K562 (cell line): Measurements from ENCODE around the gene PLEKHM2. TPM values are rescaled to one million over a fixed set of nuclear protein-coding genes. Genes with fewer than 3 reads are reported as not detected.

Experiments
- ATAC-seq: fragments of 200-7000 bp; cut with Tn5 transposase; 3 replicates; pipeline ENCODE4 v1.9.1; 2020; ENCODE audit warnings: moderate library complexity
- BruUV-seq: library from RNA; stranded (reverse); fragments of 400-500 nt; replicated peaks from 2 replicates; lab custom pipeline; 2021; lab: Mats Ljungman, UMichigan
- CTCF ChIA-PET: fragments of 300-600 bp; formaldehyde crosslinking; extraction: SDS; loops from one replicate; lab custom pipeline; 2021; ENCODE audit warnings: low intra/inter-chr PET ratio; lab: Yijun Ruan, JAX
- POLR2A ChIA-PET: fragments of 300-600, 350-650 bp; sonication (Branson Sonifier 250); formaldehyde crosslinking; extraction: SDS; loops from one replicate; lab custom pipeline; 2021; ENCODE audit warnings: antibody characterized with exemption, inconsistent platforms; lab: Yijun Ruan, JAX
- DNase-seq, 4 experiments: peaks; one replicate each; pipeline versions ENCODE4 v3.0.0 to v3.0.0-alpha.2; 2011 to 2018; ENCODE audit warnings: low spot score in 3 of 4, mixed read lengths in 3 of 4; ENCODE audit errors: extremely low read depth in 1 of 4
- FAIRE-seq: peaks from 2 replicates; lab custom pipeline; 2011; peaks lifted over from hg19 to GRCh38; lab: Jason Lieb, UNC
- H2AFZ ChIP-seq: 2 replicates; pipeline ENCODE4 v1.6.0; 2011; ENCODE audit warnings: low read depth, low read length, control low read depth, inconsistent platforms
- H3K27ac ChIP-seq: fragments of 200-600 bp; 3 replicates; pipeline ENCODE4 v1.8.0; 2011; ENCODE audit warnings: low read depth, mild to moderate bottlenecking, control low read depth, inconsistent platforms, low read length, moderate library complexity, mixed read lengths; ENCODE audit errors: extremely low read depth
- H3K27me3 ChIP-seq, 2 experiments: fragments of 300-600 bp in 1 of 2; 2 replicates in 1 of 2; 3 replicates in 1 of 2; pipeline versions ENCODE4 v1.6.0 to v1.8.0; 2011; ENCODE audit warnings: inconsistent platforms in 2 of 2, low read length in 2 of 2, mild to moderate bottlenecking in 1 of 2, mixed read lengths in 1 of 2, moderate library complexity in 1 of 2; ENCODE audit not compliant: control insufficient read depth in 2 of 2, insufficient read depth in 2 of 2
- H3K36me3 ChIP-seq: fragments of 300-600 bp; 3 replicates; pipeline ENCODE4 v1.8.0; 2011; ENCODE audit warnings: mild to moderate bottlenecking, low read length, inconsistent platforms; ENCODE audit not compliant: control insufficient read depth, insufficient read depth
- H3K4me1 ChIP-seq, 2 experiments: fragments of 200-600 bp in 1 of 2; replicated peaks in 1 of 2; 2 replicates in 1 of 2; 3 replicates in 1 of 2; pipeline versions ENCODE4 v1.5.1 to v1.8.0; 2011; ENCODE audit warnings: inconsistent platforms in 2 of 2, low read length in 2 of 2, mild to moderate bottlenecking in 1 of 2, mixed read lengths in 1 of 2, moderate library complexity in 1 of 2; ENCODE audit not compliant: control insufficient read depth in 2 of 2, insufficient read depth in 2 of 2
- H3K4me2 ChIP-seq: 2 replicates; pipeline ENCODE4 v1.6.1; 2011; ENCODE audit warnings: low read length, control low read depth, inconsistent platforms, mixed read lengths; ENCODE audit not compliant: insufficient read depth
- H3K4me3 ChIP-seq: fragments of 200-600 bp; sonication (generic), shearing (Covaris generic); 2 replicates; pipeline ENCODE4 v1.5.1; 2016; ENCODE audit warnings: control low read depth, inconsistent platforms
- H3K79me2 ChIP-seq: fragments of 200-600 bp; 3 replicates; pipeline ENCODE4 v1.8.0; 2011; ENCODE audit warnings: low read length, inconsistent platforms; ENCODE audit not compliant: control insufficient read depth, insufficient read depth
- H3K9ac ChIP-seq, 2 experiments: 2 replicates each; pipeline versions ENCODE4 v1.6.0 to v1.6.1; 2011; ENCODE audit warnings: low read depth in 2 of 2, low read length in 2 of 2, control low read depth in 1 of 2, inconsistent platforms in 1 of 2, mild to moderate bottlenecking in 1 of 2, mixed read lengths in 1 of 2; ENCODE audit not compliant: insufficient read depth in 1 of 2
- H3K9me1 ChIP-seq: one replicate; pipeline ENCODE4 v1.6.0; 2011; ENCODE audit warnings: inconsistent platforms, mild to moderate bottlenecking, low read length, moderate library complexity; ENCODE audit not compliant: control insufficient read depth, insufficient read depth
- H3K9me3 ChIP-seq: replicated peaks from 2 replicates; pipeline ENCODE4 v1.5.1; 2011; ENCODE audit warnings: low read depth, low read length, inconsistent platforms; ENCODE audit not compliant: control insufficient read depth, insufficient read depth
- H4K20me1 ChIP-seq: replicated peaks from 2 replicates; pipeline ENCODE4 v1.6.1; 2011; ENCODE audit warnings: low read length, inconsistent platforms, mixed read lengths; ENCODE audit not compliant: control insufficient read depth, insufficient read depth
- ARID4B ChIP-seq: sonication (generic); formaldehyde crosslinking; IDR thresholded peaks from 2 replicates; pipeline ENCODE4 v1.8.0; 2022; ENCODE audit warnings: mild to moderate bottlenecking, missing genetic modification reagents
- BCOR ChIP-seq: fragments of 450-650 bp; IDR thresholded peaks from 2 replicates; pipeline ENCODE4 v1.6.1; 2016
- DEAF1 ChIP-seq: fragments of 450-650 bp; formaldehyde crosslinking; IDR thresholded peaks from 2 replicates; pipeline ENCODE4 v1.4.0; 2020; ENCODE audit warnings: mild to moderate bottlenecking, moderate library complexity
- NCOA6 ChIP-seq: fragments of 450-650 bp; IDR thresholded peaks from 2 replicates; pipeline ENCODE4 v1.6.1; 2017; ENCODE audit warnings: mild to moderate bottlenecking
- POLR2G ChIP-seq: fragments of 200-400 bp; formaldehyde crosslinking; IDR thresholded peaks from 2 replicates; pipeline ENCODE4 v1.6.1; 2017; ENCODE audit warnings: low read depth, mild to moderate bottlenecking, antibody characterized with exemption, low read length, moderate library complexity
- PRDM10 ChIP-seq: fragments of 450-650 bp; IDR thresholded peaks from 2 replicates; pipeline ENCODE4 v1.6.1; 2018; ENCODE audit not compliant: partially characterized antibody
- TCF7 ChIP-seq: sonication (generic); IDR thresholded peaks from 2 replicates; pipeline ENCODE4 v1.6.1; 2016; ENCODE audit warnings: antibody characterized with exemption, borderline replicate concordance
- ZFX ChIP-seq: sonication (generic); formaldehyde crosslinking; IDR thresholded peaks from 2 replicates; pipeline ENCODE4 v1.8.0; 2022; ENCODE audit warnings: mild to moderate bottlenecking, missing genetic modification reagents, moderate library complexity
- ZNF512 ChIP-seq: IDR thresholded peaks from 2 replicates; pipeline ENCODE4 v1.6.1; 2016; ENCODE audit warnings: missing genetic modification characterization, missing compliant biosample characterization
- WGBS: fragments of 100-300 bp; shearing (Covaris generic); methylation state at CpG from one replicate; pipeline ENCODE4 v1.1.6; 2016; ENCODE audit warnings: low coverage, mixed read lengths; ENCODE audit not compliant: insufficient coverage; ENCODE audit errors: missing lambda C conversion rate; 5-methylcytosine and 5-hydroxymethylcytosine counted together
- in situ Hi-C: fragments of 300-500 bp; cut with MboI; formaldehyde crosslinking; loops from 4 replicates; pipeline ENCODE4 v1.15.0; 2018; ENCODE audit warnings: inconsistent platforms, mixed read lengths
- intact Hi-C: fragments of 100-400 bp; cut with micrococcal nuclease; formaldehyde crosslinking; loops from 2 replicates; pipeline ENCODE4 v1.14.2; 2022
- polyA plus RNA-seq, 8 experiments: library from polyadenylated mRNA; depleted of rRNA in 4 of 8; stranded (reverse) in 5 of 8; unstranded in 3 of 8; fragments of >200 nt; fragmentation: Nextera tagmentation in 2 of 8; fragmentation: Illumina TruSeq in 1 of 8; extraction: Ambion mirVana in 2 of 8; extraction: Trizol in 1 of 8; gene quantifications; 2 replicates each; pipeline versions ENCODE4 v1.2.1 to v1.2.3, GENCODE V29; 2011 to 2014; ENCODE audit warnings: inconsistent platforms in 1 of 8, missing spikeins in 1 of 8
- total RNA-seq, 7 experiments: library from RNA; depleted of rRNA in 6 of 7; stranded (reverse); fragments of >200 nt in 6 of 7; fragmentation: Illumina TruSeq in 2 of 7; extraction: Trizol in 2 of 7; gene quantifications; 2 replicates each; pipeline versions ENCODE4 v1.2.1 to v1.2.3, GENCODE V29; 2011 to 2021; ENCODE audit warnings: low replicate concordance in 1 of 7

Gene PLEKHM2
- total and polyA plus RNA-seq, 9 of the 15 experiments (the other 6 are each of a cell fraction or from before 2014, with no cell fraction given), result 0.27 to 63.7 (median 33.2) TPM

- POLR2A ChIA-PET, result interaction anchor here (0.6 to 1.1 kb wide), 4 partner anchors 13 to 329 kb away, joined by 3 to 4 read pairs (median 3); no protein-coding TSS in a partner anchor
- TF ChIP-seq NCOA6 (no peak), PRDM10 (no peak), ZNF512 (tag) (no peak), ZFX (CRISPR knock-in tag) (0 out of 2 replicates have a peak, but pooled peaks have one; percentile 20), DEAF1 (CRISPR knock-in tag) (no peak), TCF7 (no peak), ARID4B (CRISPR knock-in tag) (no peak), POLR2G (peak; percentile 45; the same call in 1 of the 2 replicates), BCOR (no peak)
These were observed 51.4 kb downstream of the PLEKHM2 start for GRCh38 chr1:15735304-15736037.

More at GRCh38 chr1:15735304-15736037, 51.4 kb downstream of the PLEKHM2 start:
- Histone ChIP-seq H3K4me3 (no peak overlapping the region), H3K27me3 (no peaks in the 10 kb centered on the region), H3K4me2 (no peak overlapping the region), H3K27ac (no peak overlapping the region), H4K20me1 (no peaks in the 10 kb centered on the region; the same call in 1 of the 2 replicates), H3K36me3 (peaks cover 44% of the 10 kb centered on the region; the same call in 2 of the 3 replicates), H3K9me1 (no peaks in the 10 kb centered on the region), H3K9me3 (no peaks in the 10 kb centered on the region), H3K79me2 (no peaks in the 10 kb centered on the region), H2AFZ (no peak overlapping the region), H3K4me1 (peaks cover 0 to 66% of the 10 kb centered on the region in 2 experiments; a peak in 2 of 5 replicates), H3K9ac (peak overlapping the region in 1 of 2 experiments; percentile 78; a peak in 2 of 4 replicates)
- WGBS, result 71% methylated on average over 12 of the region's 12 CpGs
- ATAC-seq, result no peak; the same call in 2 of the 3 replicates
- no TSS peak for BruUV-seq
- FAIRE-seq, result no peak
- in situ Hi-C loops, result no loop called here
- CTCF ChIA-PET, result no interaction called here
- no peak for DNase-seq
- intact Hi-C loops, result no loop called here
